Activated T-cell treated with anti-CD3 and anti-CD28 coated beads for 1 hour (primary cell): ENCODE data around the gene PPIL4.
"Not testable (repeated sequence)": the region's sequence is repeated elsewhere in the genome, so short reads cannot be mapped to it uniquely, and the experiment has no call there.

Experiments used
- DNase-seq: peaks from one replicate; pipeline ENCODE4 v3.0.0-alpha.2; 2020; ENCODE audit warnings: low read depth

Gene PPIL4

DNA sequence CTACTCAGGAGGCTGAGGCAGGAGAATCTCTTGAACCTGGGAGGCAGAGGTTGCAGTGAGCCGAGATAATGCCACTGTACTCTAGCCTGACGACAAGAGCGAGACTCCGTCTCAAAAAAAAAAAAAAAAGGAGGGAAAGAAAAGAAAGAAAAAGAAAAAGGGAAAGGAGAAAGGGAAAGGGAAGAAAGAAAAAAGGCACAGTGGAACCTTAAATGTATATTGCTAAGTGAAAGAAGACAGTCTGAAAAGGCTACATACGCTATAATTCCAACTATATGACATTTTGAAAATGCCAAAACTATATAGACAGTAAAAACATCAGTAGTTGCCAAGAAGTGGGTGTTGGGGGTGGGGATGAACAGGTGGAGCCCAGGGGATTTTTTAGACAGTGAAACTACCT, 16.2 kb downstream of the PPIL4 start:
- no peak for DNase-seq

DNA sequence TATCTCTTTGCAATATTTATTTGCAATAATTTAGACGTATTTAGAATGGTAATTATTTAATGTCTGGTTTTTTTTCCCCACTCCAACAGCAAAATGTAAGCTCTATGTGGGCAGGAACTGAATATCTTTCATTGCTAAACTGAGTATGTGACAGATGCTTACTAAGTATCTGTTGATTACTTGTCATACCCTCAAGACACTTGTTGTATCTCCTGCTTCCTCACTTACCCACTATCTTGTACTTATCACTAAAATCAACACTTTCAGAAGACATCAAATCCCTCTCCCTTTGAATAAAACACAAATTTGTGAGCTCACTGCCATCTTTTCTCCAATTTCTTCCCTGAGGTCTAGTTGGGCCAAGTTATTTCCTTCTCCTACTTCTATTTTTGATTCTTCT, 30.3 kb downstream of the PPIL4 start:
- DNase-seq = no peak

DNA sequence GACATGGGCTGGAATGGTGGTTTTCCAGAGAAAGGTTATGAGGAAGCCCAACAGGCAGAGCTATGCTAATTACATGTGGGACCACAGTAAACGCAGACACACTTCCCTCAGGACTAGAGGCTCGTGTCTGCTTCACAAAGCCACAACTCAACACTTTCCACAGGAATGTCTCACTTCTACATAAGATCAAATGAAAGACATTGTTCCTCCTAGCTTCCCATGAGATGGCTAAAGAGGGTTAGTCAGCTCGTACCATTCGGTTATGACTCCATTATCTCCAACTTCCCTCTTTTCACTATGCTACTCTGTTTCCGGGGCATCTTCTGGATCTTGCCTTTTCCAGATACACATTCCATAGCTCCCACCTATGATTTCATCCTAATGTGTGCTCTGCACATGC, 31.9 kb downstream of the PPIL4 start:
- DNase-seq = no peak

DNA sequence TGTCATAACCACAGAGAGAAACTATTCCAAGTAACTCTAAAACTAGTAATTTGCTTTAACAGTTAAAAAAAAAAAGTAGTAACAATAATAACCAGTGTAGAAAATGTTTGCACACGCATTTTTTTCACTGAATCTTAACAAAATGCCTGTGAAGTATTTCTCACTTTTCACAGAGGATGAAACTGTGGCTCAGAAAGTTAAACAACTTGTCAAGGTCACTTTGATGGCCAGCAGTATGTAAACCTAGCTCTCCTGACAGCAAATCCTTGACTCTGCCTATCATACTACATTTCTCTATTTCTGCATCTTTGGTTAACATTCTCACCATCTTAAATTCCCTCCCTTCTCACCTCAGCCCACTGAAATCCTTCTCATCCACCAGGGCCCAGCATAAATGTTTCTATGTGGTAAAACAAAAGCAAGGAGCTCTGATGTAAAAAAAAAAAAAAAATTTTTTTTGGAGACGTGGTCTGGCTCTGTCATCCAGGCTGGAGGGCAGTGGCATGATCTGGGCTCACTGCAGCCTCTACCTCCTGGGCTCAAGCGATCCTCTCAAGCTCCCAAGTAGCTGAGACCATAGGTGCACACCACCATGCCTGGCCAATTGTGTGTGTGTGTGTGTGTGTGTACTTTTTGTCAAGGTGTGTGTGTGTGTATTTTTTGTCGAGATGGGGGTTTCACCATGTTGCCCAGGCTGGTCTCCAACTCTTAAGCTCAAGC, 34.9 kb downstream of the PPIL4 start:
- DNase-seq = no peak

DNA sequence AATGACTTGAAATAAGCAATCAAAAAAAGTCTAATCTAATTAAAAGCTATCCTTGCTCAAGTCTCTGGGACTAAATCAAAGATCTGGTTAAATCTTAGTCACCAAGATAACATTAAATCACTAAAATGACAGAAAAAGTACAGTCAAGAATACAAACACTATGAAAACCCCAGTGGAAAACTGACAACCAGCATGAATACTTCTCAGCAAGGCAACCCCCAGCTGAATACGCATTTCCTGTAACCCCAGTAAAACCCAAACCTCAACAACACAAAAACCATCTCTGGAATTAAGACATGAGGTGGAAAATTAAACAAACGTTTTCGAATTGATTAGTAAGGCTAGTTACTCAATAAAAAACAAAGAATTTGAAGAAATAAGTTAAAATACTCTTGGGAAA, 37.4 kb downstream of the PPIL4 start:
- DNase-seq = no peak

DNA sequence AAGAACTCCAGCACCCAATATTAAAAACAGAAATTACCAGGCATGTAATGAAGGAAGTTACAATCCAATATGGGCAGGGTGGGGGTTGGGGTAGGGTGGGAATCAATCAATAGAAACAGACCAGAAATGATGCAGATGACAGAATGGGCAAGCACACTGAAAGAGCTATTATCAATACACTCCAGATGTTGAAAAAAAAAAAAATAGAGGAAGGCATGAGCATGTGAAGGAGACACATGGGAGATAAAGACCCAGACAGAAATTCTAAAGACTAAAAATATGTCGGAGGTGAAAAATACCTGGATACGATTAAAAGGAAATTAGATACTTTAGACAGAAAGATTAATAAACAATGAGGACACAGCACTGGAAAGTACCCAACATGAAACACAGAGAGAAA, 42.0 kb downstream of the PPIL4 start:
- DNase-seq = no peak

DNA sequence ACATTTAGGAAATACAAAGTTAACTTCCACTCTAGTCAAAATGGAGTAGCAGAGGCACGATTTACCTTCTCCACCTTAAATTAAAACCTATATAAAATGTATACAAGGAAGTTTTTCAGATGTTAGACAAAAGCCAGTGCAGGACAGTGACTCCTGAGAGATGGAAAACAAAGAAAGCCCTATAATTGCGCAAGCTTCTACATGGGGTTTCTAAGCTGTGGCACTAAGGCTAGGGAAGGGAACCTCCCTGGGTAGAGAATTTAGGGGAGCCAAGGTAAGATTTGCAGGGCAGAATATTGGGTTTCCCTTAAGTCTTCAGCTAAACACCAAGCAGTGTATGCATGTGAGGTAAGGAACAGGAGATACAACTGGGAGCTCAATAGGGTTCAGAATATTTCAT, 42.6 kb downstream of the PPIL4 start:
- no peak for DNase-seq

DNA sequence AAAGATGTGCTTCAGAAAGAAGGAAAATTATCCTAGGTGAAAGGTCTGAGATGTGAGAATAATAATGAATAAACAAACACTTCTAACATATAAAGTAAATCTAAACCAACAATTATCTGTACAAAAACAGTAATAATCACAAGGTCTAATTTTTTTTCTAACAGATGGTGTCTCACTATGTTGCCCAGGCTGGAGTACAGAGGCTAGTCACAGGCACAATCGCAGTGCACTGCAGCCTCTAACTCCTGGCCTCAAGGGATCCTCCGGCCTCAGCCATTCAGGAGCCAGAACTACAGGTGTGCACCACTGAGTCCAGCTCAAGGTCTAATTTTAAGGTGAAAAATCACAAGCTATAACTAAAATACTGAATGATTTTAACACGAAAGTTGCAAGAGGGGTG, 44.1 kb downstream of the PPIL4 start:
- no peak for DNase-seq

DNA sequence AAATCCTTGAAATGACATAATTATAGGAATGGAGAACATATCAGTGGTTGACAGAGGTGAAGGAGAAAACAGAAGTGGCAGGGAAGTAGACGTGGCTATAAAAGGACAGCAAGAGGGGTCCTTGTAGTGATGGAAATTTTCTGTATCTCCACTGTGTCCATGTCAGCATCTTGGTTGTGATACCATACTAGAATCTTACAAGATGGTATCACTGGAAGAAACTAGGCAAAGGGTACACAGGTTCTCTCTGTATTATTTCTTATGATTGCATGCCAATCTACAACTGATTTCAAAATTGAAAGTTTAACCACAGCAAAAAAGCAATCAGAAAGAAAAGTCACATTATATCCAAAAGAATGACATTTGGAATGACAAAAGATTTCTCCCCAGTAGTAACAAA, 44.6 kb downstream of the PPIL4 start:
- no peak for DNase-seq

DNA sequence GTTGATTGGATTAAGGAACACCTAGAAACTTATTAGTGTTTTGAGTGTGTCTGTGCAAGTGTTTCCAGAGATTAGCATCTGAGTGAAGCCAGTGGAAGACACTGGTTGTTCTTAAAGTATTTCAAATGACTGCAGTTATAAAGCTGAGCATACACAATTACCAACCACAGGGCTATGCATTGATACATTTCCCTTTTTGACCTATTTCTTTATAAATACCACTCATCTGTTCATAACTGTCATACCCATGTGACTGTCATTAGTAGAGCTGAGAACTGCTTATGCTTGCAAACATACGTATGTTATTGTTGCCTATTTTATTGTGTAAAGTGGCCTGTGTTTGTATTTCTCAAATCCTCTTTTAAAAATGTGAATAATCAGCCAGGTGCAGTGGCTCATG, 45.7 kb downstream of the PPIL4 start:
- no peak for DNase-seq

DNA sequence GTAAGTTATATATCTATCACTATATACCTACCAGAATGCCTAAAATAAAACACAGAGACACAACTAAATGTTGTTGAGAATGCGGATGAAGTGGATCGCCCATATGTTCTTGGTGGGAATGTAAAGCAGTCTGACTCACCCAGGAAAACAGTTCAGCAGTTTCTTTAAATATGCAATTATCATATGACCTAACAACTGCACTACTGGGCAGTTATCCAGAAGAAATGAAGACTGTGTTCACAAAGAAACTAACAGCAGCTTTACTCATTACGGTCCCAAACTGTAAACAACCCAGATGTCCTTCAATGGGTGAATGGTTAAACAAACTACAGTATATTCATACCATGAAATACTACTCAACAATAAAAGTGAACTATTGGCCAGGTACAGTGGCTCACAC, 46.8 kb downstream of the PPIL4 start:
- no peak for DNase-seq

DNA sequence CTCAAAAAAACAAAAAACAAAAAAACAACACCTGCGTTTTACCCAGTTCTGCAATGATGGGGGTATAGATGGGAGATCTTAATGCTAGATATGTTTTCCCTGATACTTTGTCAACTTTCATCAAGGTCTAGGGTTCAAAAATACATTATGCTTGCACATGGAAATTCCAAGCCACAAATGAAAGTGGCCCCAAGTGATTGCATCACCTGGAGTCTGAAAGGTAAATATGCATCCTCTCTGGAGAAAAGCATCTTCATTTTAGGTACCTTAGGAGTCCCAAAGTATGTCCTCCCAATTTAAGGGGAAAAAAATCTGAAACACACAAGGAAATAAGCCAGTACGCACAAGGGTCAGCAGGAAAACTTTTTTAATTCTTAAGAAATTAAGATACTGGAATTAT, 48.5 kb downstream of the PPIL4 start:
- no peak for DNase-seq

DNA sequence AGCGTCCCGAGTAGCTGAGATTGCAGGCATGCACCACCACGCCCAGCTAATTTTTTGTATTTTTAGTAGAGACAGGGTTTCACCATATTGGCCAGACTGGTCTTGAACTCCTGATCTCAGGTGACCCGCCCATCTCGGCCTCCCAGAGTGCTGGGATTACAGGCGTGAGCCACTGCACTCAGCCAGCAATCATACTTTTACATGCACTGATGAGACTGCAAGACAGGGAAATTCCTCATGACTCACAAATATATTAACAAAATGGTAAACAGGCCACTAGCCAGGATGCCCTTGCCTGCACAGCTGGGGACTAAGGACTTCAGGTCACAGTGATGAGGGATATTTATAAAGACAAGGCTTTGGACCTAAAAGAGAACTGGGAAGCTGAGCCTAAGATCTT, 49.2 kb downstream of the PPIL4 start:
- DNase-seq = not testable (repeated sequence)

DNA sequence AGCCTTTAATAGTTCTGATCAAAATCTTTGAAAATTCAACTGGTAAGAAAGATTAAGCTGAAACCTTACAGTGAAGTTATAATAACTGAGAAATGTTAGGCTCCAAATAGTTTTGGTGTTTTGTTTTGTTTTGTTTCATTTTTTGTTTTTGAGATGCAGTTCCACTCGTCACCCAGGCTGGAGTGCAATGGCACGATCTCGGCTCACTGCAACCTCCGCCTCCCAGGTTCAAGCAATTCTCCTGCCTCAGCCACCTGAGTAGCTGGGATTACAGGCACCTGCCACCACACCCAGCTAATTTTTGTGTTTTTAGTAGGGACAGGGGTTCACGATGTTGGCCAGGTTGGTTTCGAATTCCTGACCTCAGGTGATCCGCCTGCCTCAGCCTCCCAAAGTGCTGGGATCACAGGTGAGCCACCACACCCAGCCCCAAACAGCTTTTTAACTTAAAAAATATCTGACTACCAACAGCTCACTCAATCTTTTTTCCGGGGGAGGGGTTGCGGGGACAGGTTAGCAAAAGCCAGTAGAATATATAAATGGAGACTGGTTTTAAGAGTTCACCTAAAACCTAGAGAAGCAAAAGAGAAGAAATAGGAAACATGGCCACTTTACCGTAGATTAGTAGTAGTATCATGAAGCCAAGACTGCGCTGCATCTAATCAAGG, 50.4 kb downstream of the PPIL4 start:
- not testable (repeated sequence) for DNase-seq

DNA sequence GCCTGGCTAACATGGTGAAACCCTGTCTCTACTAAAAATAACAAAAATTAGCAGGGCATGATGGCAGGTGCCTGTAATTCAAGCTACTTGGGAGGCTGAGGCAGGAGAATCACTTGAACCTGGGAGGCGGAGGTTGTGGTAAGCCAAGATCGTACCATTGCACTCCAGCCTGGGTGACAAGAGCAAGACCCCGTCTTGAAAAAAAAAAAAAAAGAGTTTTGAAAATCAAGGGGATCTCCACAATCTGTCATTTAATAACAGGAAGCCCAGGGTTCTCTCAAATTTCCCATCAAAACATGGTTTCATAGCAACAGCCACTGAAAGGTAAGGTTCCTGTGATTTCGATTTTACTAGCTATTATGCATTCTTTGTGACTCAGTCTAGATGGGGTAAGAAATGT, 51.0 kb downstream of the PPIL4 start:
- not testable (repeated sequence) for DNase-seq

DNA sequence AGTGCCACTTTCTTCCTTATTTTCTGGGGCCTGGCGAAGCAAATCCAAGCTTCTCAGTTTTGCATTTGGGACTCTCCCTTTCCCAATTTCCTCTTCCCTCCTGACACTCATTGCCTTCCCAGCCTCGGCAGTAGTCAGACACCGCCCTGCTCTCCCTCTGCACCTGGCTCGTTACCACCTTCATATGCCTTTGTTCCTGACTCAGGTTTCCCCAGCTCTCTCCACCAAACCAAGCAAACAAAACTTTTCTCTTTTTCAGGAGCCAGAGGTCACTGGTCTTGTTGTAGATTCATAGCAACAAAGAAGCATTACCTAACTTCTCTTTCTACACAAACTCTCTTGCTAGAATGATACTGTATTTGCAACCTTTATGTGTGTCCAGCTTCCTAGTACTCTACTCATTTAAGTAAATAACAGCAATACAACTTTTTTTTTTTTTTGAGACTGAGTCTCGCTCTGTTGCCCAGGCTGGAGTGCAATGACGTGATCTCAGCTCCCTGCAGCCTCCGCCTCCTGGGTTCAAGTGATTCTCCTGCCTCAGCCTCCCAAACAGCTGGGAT, 52.0 kb downstream of the PPIL4 start:
- DNase-seq = no peak

DNA sequence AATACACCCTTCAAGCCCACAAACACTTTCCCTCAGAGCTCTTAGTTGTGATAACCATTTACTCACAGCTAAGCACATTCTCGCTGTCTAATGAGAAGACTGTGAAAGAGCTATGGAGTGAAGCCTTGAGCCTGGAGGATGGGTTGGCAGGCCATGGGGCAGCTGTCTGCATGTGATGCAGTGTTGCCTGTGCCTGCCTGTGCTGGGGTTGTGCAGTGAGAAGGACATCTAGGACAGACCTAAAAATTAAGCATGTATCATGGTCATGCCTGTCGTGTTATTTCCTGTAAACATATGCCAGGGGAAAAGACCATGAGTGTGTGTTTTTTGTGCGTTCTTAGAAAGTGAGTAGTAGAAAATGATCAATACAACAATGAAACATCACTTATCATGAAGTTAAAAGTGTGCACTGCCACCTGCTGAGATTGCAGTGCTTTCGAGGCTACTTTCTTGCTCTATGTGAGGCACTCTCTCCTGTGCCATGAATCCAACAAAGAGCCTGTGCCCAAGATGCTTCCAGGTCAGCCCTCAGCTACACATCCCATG, 53.0 kb downstream of the PPIL4 start:
- DNase-seq = no peak

DNA sequence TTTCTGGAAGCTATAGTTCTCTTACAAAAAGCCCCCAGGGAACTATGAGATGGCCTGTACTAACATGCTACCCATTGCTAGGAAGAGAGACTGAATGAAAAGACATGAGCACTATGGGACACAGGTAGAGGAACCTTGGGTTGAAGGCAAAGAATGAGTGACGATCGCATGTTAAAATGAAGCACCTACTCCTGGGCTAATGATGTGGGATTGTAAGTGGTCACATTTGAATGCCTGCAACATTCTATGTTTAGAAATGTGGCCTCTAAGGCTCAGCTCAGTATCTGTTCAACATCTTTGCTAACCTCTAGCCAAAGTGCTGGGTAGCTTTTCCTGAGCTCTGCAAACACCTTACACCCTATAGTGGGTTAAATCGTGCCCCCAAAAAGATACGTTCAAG, 55.9 kb downstream of the PPIL4 start:
- no peak for DNase-seq

DNA sequence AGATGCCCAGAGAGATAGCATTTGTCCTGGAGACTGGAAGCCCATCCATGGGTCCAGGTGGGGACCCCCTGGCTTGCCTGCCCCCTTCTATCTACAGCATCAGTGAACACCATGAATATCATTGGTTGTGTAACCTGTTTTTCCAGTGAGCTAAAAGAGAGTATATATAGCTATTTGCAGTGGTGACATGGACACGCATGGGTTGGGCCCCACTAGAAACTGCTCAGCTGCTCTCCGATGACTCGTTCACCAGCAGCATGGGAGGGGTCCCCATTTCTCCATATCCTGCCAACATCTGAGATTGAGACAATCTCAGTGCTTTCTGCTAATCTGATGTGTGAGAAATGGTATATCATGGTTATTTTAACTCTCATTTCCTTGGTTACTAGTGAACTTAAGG, 57.0 kb downstream of the PPIL4 start:
- no peak for DNase-seq

DNA sequence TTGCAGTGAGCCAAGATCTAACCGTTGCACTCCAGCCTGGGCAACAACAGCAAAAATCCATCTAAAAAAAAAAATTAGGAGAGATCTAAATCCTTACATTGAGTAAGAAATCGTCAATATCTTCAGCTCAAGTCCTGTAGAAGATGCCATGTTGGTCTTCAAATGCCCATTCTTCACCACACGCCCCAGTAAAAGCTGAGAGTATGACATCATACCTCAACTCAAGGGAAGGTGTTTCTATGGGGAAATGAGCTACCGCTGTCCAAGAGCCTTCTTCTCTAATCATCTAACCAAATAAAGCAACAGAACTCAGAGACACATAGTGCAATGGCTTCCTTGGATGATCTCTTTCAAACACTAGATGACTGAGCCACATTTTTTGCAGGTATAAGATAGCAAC, 58.5 kb downstream of the PPIL4 start:
- no peak for DNase-seq

DNA sequence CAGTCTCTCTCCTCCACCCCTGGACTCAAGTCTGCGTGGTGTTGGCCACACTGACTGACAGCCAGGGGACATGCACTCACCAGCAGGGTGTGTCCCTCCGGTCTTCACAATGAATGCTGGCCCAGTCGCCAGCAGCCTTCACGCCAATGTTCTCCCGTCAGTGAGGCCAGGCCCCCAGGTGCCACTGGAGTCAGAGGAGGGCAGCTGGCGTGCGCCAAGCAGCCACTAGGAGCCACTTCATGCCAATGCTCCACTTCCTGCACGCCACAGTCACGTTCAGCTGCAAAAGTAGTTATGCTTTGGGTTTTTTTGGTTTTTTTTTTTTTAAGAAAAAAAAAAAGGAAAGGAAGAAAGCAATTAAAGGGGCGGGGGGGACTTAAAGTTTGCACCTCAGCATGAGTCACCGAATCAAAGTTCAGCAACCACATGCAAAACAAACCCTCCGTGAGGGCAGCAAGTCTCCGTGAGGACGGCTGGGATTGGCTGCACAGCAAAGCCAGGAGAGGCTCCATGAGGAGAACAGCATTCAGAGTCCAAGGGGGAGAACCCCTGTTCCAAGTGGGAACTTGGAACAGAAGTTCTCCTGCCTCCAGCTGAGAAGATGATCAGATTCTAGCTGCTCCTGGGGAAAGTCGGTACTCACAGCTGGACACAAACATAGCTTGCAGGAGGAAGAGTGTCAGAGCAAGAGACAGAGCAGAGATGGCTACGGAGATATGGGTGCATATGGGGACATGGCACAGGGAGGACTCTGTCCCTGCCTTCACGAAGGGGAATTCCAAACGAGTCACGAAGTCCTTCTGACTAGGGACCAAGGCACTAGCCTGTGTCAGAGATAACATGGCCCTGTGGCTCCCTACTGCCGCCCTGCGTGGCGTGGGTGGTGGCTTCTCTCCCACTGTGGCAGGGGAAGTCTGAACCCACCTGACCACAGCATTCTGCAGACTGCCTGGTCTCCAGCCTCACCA, 60.8 kb downstream of the PPIL4 start, which contains the start of gene ZC3H12D:
TSS of gene ZC3H12D (minus strand) at position 282 of the 968 bp plus-strand sequence. CDS start 10,471 bp downstream, outside the sequence.
- DNase-seq = peak; percentile 65
